ENCODE data around the gene EXOC1. TPM values are rescaled to one million over a fixed set of nuclear protein-coding genes. Genes with fewer than 3 reads are reported as not detected.

Gene EXOC1
- total and polyA plus RNA-seq, 10 of the 15 experiments (the other 5 are each of a cell fraction or from before 2014, with no cell fraction given): 11.8 to 36.6 (median 21.1) TPM

GRCh38 chr4:55921093-55921492, 67.6 kb downstream of the EXOC1 start (continued):
- TF ChIP-seq BRCA1 (IDR thresholded peaks at IDR 0.05; ENCODE audit: low read depth, low read length) (no peak), POU2F2 (IDR thresholded peaks at IDR 0.05; ENCODE audit: borderline replicate concordance, low read depth, low read length) (no peak), LARP7 (IDR thresholded peaks at IDR 0.05) (no peak), TCF12 (IDR thresholded peaks at IDR 0.05; ENCODE audit: low read depth, low read length) (no peak), IKZF1 (conservative IDR thresholded peaks at IDR 0.05) (no peak)

GRCh38 chr4:55925241-55925640, 71.8 kb downstream of the EXOC1 start:
- no peak for ATAC-seq
- Histone ChIP-seq H3K4me3 (no peak overlapping the region), H3K27ac (ENCODE audit: control insufficient read depth, insufficient read depth) (no peak overlapping the region), H4K20me1 (ENCODE audit: control insufficient read depth, insufficient read depth) (no peaks in the 10 kb centered on the region), H3K27me3 (replicated peaks in 1 of 2; ENCODE audit: control insufficient read depth in 2 of 2, insufficient read depth in 2 of 2, low read length in 1 of 2) (no peaks in the 10 kb centered on the region; a peak in 1 of 4 replicates), H3K4me2 (ENCODE audit: control insufficient read depth, insufficient read depth) (no peak overlapping the region), H3K79me2 (ENCODE audit: control insufficient read depth, insufficient read depth, low read length) (no peaks in the 10 kb centered on the region), H3K9me3 (replicated peaks; ENCODE audit: control insufficient read depth, insufficient read depth, low read length) (no peaks in the 10 kb centered on the region), H3K4me1 (ENCODE audit: control insufficient read depth, insufficient read depth, low read length) (no peaks in the 10 kb centered on the region), H2AFZ (ENCODE audit: control insufficient read depth, low read depth, low read length) (no peak overlapping the region), H3K9ac (ENCODE audit: control insufficient read depth, insufficient read depth, low read length) (no peak overlapping the region), H3K36me3 (ENCODE audit: control insufficient read depth in 2 of 2, insufficient read depth in 2 of 2, low read length in 1 of 2) (no peaks in the 10 kb centered on the region)
- DNase-seq (ENCODE audit: low read depth, low spot score): no peak
- in situ Hi-C loops (cut with MboI): no loop called here
- ChIA-PET POLR2A (no interaction called here), RAD21 (ENCODE audit: unreplicated experiment) (no interaction called here), CTCF (no interaction called here), SMC1A (ENCODE audit: uncharacterized antibody, unreplicated experiment) (no interaction called here)
- no peak for FAIRE-seq
- intact Hi-C loops (cut with micrococcal nuclease; ENCODE audit: unreplicated experiment): no loop called here
- no TSS peak for BruUV-seq (replicated peaks)
- no peak for TF ChIP-seq SKIL (IDR thresholded peaks at IDR 0.05; ENCODE audit: low read depth, poor library complexity, severe bottlenecking)
- no peak for TF ChIP-seq ZNF622 (IDR thresholded peaks at IDR 0.05)
- TF ChIP-seq ZSCAN29 (IDR thresholded peaks at IDR 0.05): no peak
- no peak for TF ChIP-seq RUNX3 (IDR thresholded peaks at IDR 0.05; ENCODE audit: low read length)
- WGBS (ENCODE audit: insufficient coverage, insufficient replicate concordance, low lambda C conversion rate, missing lambda C conversion rate): 40% methylated on average over 4 of the region's 4 CpGs

Data from GM12878 (cell line).